HUES64 (cell line): ENCODE data around the gene DCUN1D4. TPM values are rescaled to one million over a fixed set of nuclear protein-coding genes. Genes with fewer than 3 reads are reported as not detected.
A peak's percentile ranks its signal among the peaks of the same experiment; 100 is the strongest.

Experiments used
- H3K27ac ChIP-seq: 2 replicates; pipeline ENCODE4 v1.7.0; 2013; ENCODE audit warnings: low read depth, low read length, inconsistent platforms
- H3K27me3 ChIP-seq: 2 replicates; pipeline ENCODE4 v1.6.1; 2013; ENCODE audit warnings: mild to moderate bottlenecking, low read length; ENCODE audit not compliant: insufficient read depth
- H3K36me3 ChIP-seq: 2 replicates; pipeline ENCODE4 v1.6.1; 2013; ENCODE audit warnings: mild to moderate bottlenecking, low read length; ENCODE audit not compliant: insufficient read depth
- H3K4me1 ChIP-seq: 2 replicates; pipeline ENCODE4 v1.6.1; 2013; ENCODE audit warnings: mild to moderate bottlenecking, low read length, moderate library complexity; ENCODE audit not compliant: insufficient read depth
- H3K4me3 ChIP-seq: 2 replicates; pipeline ENCODE4 v1.5.1; 2013; ENCODE audit warnings: mild to moderate bottlenecking, low read length, moderate library complexity
- H3K9ac ChIP-seq: 2 replicates; pipeline ENCODE4 v1.6.1; 2013; ENCODE audit warnings: mild to moderate bottlenecking, low read depth, low read length
- H3K9me3 ChIP-seq: 2 replicates; pipeline ENCODE4 v1.6.1; 2013; ENCODE audit warnings: low read depth, low read length; ENCODE audit not compliant: insufficient read depth
- WGBS: fragments of 150-250, 120-280 bp; methylation state at CpG from one replicate; pipeline ENCODE4 v1.1.7; 2013; ENCODE audit warnings: missing lambda C conversion rate; 5-methylcytosine and 5-hydroxymethylcytosine counted together
- polyA plus RNA-seq, 2 experiments: library from polyadenylated mRNA; stranded (reverse); fragments of 50-300 nt; gene quantifications; one replicate each; pipeline ENCODE4 v1.2.3, GENCODE V29; 2013

The DCUN1D4 gene
- polyA plus RNA-seq (2013, experiment 1 of 2), result 26.5 TPM
- polyA plus RNA-seq (2013, experiment 2 of 2), result 25.7 TPM

- H3K9ac ChIP-seq, result peak within 1 kb of the TSS; percentile 63
- H3K4me1 ChIP-seq, result peaks cover 16% of the 10 kb centered on the region
- no peaks in the 10 kb centered on the region for H3K9me3 ChIP-seq
- peaks cover 31% of the 10 kb centered on the region for H3K27me3 ChIP-seq
- WGBS, result under 1% methylated on average over 68 of the region's 68 CpGs
- peak within 1 kb of the TSS; percentile 75 for H3K4me3 ChIP-seq
- no peaks in the 10 kb centered on the region for H3K36me3 ChIP-seq
- peak within 1 kb of the TSS; percentile 95; the same call in 1 of the 2 replicates for H3K27ac ChIP-seq
Observed at GRCh38 chr4:51842554-51843308, at the start of gene DCUN1D4. DCUN1D4 (plus strand) TSS chr4:51843153; CDS start chr4:51843243, 90 bp downstream.

GRCh38 chr4:51820443-51821234 is 22.3 kb upstream of the DCUN1D4 start:
- Histone ChIP-seq H3K4me3 (no peak overlapping the region), H3K9ac (no peak overlapping the region), H3K27me3 (no peaks in the 10 kb centered on the region), H3K4me1 (no peaks in the 10 kb centered on the region), H3K36me3 (no peaks in the 10 kb centered on the region), H3K27ac (no peak overlapping the region), H3K9me3 (peaks cover 73% of the 10 kb centered on the region)
- WGBS, result 95% methylated on average over 8 of the region's 8 CpGs

GRCh38 chr4:51825341-51825740 is 17.6 kb upstream of the DCUN1D4 start:
- Histone ChIP-seq H3K9me3 (peaks cover 45% of the 10 kb centered on the region), H3K4me1 (no peaks in the 10 kb centered on the region), H3K9ac (no peak overlapping the region), H3K4me3 (no peak overlapping the region), H3K27ac (no peak overlapping the region), H3K27me3 (no peaks in the 10 kb centered on the region), H3K36me3 (no peaks in the 10 kb centered on the region)
- 87% methylated on average over 3 of the region's 5 CpGs for WGBS

- Histone ChIP-seq H3K27ac (no peak overlapping the region), H3K4me1 (no peaks in the 10 kb centered on the region), H3K36me3 (no peaks in the 10 kb centered on the region), H3K9me3 (no peaks in the 10 kb centered on the region), H3K9ac (no peak overlapping the region), H3K27me3 (no peaks in the 10 kb centered on the region), H3K4me3 (no peak overlapping the region)
- 89% methylated on average over 3 of the region's 3 CpGs for WGBS
Observed at GRCh38 chr4:51830156-51830720, 12.7 kb upstream of the DCUN1D4 start.

- Histone ChIP-seq H3K9me3 (no peaks in the 10 kb centered on the region), H3K4me3 (no peak overlapping the region), H3K27me3 (no peaks in the 10 kb centered on the region), H3K27ac (no peak overlapping the region), H3K36me3 (no peaks in the 10 kb centered on the region), H3K9ac (no peak overlapping the region), H3K4me1 (no peaks in the 10 kb centered on the region)
- 17% methylated on average over 3 of the region's 3 CpGs for WGBS
Observed at GRCh38 chr4:51831133-51831532, 11.8 kb upstream of the DCUN1D4 start.

GRCh38 chr4:51833236-51833635 is 9.7 kb upstream of the DCUN1D4 start:
- Histone ChIP-seq H3K9me3 (no peaks in the 10 kb centered on the region), H3K27ac (no peak overlapping the region), H3K36me3 (no peaks in the 10 kb centered on the region), H3K4me1 (no peaks in the 10 kb centered on the region), H3K4me3 (no peak overlapping the region), H3K27me3 (no peaks in the 10 kb centered on the region), H3K9ac (no peak overlapping the region)

- H3K4me3 ChIP-seq, result no peak overlapping the region
- H3K9ac ChIP-seq, result no peak overlapping the region
- no peaks in the 10 kb centered on the region for H3K4me1 ChIP-seq
- H3K27ac ChIP-seq, result no peak overlapping the region
- H3K27me3 ChIP-seq, result peaks cover 6% of the 10 kb centered on the region; the same call in 1 of the 2 replicates
- H3K36me3 ChIP-seq, result no peaks in the 10 kb centered on the region
- no peaks in the 10 kb centered on the region for H3K9me3 ChIP-seq
- WGBS, result 91% methylated on average over 1 of the region's 1 CpG
Observed at GRCh38 chr4:51835079-51835478, 7.9 kb upstream of the DCUN1D4 start.

GRCh38 chr4:51835855-51836254 is 7.1 kb upstream of the DCUN1D4 start:
- no peaks in the 10 kb centered on the region for H3K4me1 ChIP-seq
- 70% methylated on average over 1 of the region's 1 CpG for WGBS
- H3K9ac ChIP-seq, result no peak overlapping the region
- H3K9me3 ChIP-seq, result no peaks in the 10 kb centered on the region
- no peaks in the 10 kb centered on the region for H3K36me3 ChIP-seq
- H3K27ac ChIP-seq, result no peak overlapping the region
- H3K27me3 ChIP-seq, result peaks cover 14% of the 10 kb centered on the region; the same call in 1 of the 2 replicates
- no peak overlapping the region for H3K4me3 ChIP-seq

GRCh38 chr4:51836549-51836948 is 6.4 kb upstream of the DCUN1D4 start:
- WGBS, result 96% methylated on average over 4 of the region's 4 CpGs
- Histone ChIP-seq H3K27ac (no peak overlapping the region), H3K4me3 (no peak overlapping the region), H3K9ac (no peak overlapping the region), H3K4me1 (no peaks in the 10 kb centered on the region), H3K9me3 (no peaks in the 10 kb centered on the region), H3K27me3 (peaks cover 21% of the 10 kb centered on the region), H3K36me3 (no peaks in the 10 kb centered on the region)

GRCh38 chr4:51840781-51841180 is 2.2 kb upstream of the DCUN1D4 start:
- H3K36me3 ChIP-seq, result no peaks in the 10 kb centered on the region
- no peak overlapping the region for H3K4me3 ChIP-seq
- no peak overlapping the region for H3K27ac ChIP-seq
- peaks cover 31% of the 10 kb centered on the region for H3K27me3 ChIP-seq
- no peaks in the 10 kb centered on the region for H3K9me3 ChIP-seq
- H3K9ac ChIP-seq, result no peak overlapping the region
- 88% methylated on average over 3 of the region's 4 CpGs for WGBS
- 0 out of 2 replicates have a peak, but pooled peaks cover 6% of the 10 kb centered on the region for H3K4me1 ChIP-seq

- H3K9me3 ChIP-seq, result no peaks in the 10 kb centered on the region
- 1% methylated on average over 20 of the region's 20 CpGs for WGBS
- peaks cover 31% of the 10 kb centered on the region for H3K27me3 ChIP-seq
- H3K4me3 ChIP-seq, result peak overlapping the region; percentile 75
- peak overlapping the region; percentile 63 for H3K9ac ChIP-seq
- H3K36me3 ChIP-seq, result no peaks in the 10 kb centered on the region
- H3K27ac ChIP-seq, result no peak overlapping the region
- peaks cover 11% of the 10 kb centered on the region; the same call in 1 of the 2 replicates for H3K4me1 ChIP-seq
Observed at GRCh38 chr4:51842167-51842553, 793 bp upstream of the DCUN1D4 start.
